ENCODE results near the gene RANBP3. TPM values are rescaled to one million over a fixed set of nuclear protein-coding genes. Genes with fewer than 3 reads are reported as not detected.

RANBP3 gene
- total RNA-seq, 4 donors from 2014 or later, result 43.8 to 60.1 (median 45.9) TPM

GRCh38 chr19:5975388-5975728 lies 2.6 kb downstream of the RANBP3 start:
- TF ChIP-seq, protein P1, sequence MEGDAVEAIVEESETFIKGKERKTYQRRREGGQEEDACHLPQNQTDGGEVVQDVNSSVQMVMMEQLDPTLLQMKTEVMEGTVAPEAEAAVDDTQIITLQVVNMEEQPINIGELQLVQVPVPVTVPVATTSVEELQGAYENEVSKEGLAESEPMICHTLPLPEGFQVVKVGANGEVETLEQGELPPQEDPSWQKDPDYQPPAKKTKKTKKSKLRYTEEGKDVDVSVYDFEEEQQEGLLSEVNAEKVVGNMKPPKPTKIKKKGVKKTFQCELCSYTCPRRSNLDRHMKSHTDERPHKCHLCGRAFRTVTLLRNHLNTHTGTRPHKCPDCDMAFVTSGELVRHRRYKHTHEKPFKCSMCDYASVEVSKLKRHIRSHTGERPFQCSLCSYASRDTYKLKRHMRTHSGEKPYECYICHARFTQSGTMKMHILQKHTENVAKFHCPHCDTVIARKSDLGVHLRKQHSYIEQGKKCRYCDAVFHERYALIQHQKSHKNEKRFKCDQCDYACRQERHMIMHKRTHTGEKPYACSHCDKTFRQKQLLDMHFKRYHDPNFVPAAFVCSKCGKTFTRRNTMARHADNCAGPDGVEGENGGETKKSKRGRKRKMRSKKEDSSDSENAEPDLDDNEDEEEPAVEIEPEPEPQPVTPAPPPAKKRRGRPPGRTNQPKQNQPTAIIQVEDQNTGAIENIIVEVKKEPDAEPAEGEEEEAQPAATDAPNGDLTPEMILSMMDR (IDR thresholded peaks at IDR 0.05), result no peak
- DNase-seq (ENCODE audit: low spot score) (no peak), ATAC-seq (ENCODE audit: low FRiP score) (no peak)

GRCh38 chr19:5974721-5975387 lies 3.1 kb downstream of the RANBP3 start:
- no peak for ATAC-seq (ENCODE audit: low FRiP score)
- TF ChIP-seq, protein P1 (IDR thresholded peaks at IDR 0.05), result no peak
- DNase-seq (ENCODE audit: low spot score), result no peak

- ATAC-seq (ENCODE audit: low FRiP score) (no peak), DNase-seq (ENCODE audit: low spot score) (no peak)
- TF ChIP-seq, protein P1 (IDR thresholded peaks at IDR 0.05), result no peak
These were observed 3.9 kb downstream of the RANBP3 start for GRCh38 chr19:5973867-5974635.

GRCh38 chr19:5973376-5973775 lies 4.6 kb downstream of the RANBP3 start:
- TF ChIP-seq, protein P1 (IDR thresholded peaks at IDR 0.05), result no peak
- no peak for DNase-seq (ENCODE audit: low spot score)
- no peak for ATAC-seq (ENCODE audit: low FRiP score)

DNA sequence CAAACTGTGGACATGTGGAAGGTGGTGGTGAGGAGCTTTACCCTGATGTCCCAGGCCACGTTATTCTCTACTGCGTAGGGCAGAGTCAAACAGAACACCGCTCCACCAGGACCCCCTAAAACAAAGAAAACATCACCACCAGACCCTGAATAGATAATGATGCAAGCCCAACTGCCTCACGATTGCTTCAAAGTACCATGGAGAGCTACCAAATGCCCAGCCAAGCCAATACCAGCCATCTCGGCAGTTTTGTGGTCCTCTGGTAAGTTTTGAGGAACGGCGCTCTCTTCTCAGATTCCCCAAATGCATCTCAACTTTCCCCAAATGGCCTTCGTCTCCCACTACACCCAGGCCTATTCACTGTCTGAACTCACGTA lies 5.6 kb downstream of the RANBP3 start:
- no peak for DNase-seq (ENCODE audit: low spot score)
- ATAC-seq (ENCODE audit: low FRiP score), result no peak
- TF ChIP-seq, protein P1 (IDR thresholded peaks at IDR 0.05), result no peak

- ATAC-seq (ENCODE audit: low FRiP score), result no peak
- TF ChIP-seq, protein P1 (IDR thresholded peaks at IDR 0.05), result no peak
- no peak for DNase-seq (ENCODE audit: low spot score)
These were observed 6.1 kb downstream of the RANBP3 start for GRCh38 chr19:5971714-5972354.
